SK-N-SH treated with all-trans-retinoic acid at 6 μM for 48 hours (cell line): ENCODE results near the gene ZNF358.

Experiments used
- ATAC-seq: fragments of 200-7000 bp; cut with Tn5 transposase; 3 replicates; pipeline ENCODE4 v1.9.1; 2020; ENCODE audit warnings: mild to moderate bottlenecking, moderate library complexity
- ARNTL ChIP-seq: fragments of 450-650 bp; formaldehyde crosslinking; IDR thresholded peaks from 2 replicates; pipeline ENCODE4 v1.5.0; 2020; ENCODE audit warnings: low read depth, mild to moderate bottlenecking, moderate library complexity, borderline replicate concordance
- BACH2 ChIP-seq: fragments of 250-450 bp; sonication (Bioruptor Pico); IDR thresholded peaks from 2 replicates; pipeline ENCODE4 v1.9.0; 2021; ENCODE audit warnings: mild to moderate bottlenecking, borderline replicate concordance
- ESRRG ChIP-seq: fragments of 250-450 bp; sonication (Bioruptor Pico); IDR thresholded peaks from 2 replicates; pipeline ENCODE4 v1.6.1; 2021; ENCODE audit warnings: mild to moderate bottlenecking
- GLIS3 ChIP-seq: fragments of 250-450 bp; sonication (Bioruptor Pico); IDR thresholded peaks from 2 replicates; pipeline ENCODE4 v1.5.0; 2020; ENCODE audit warnings: mild to moderate bottlenecking, moderate library complexity
- ISL1 ChIP-seq: fragments of 250-450 bp; sonication (Bioruptor Pico); IDR thresholded peaks from 2 replicates; pipeline ENCODE4 v2.1.2; 2022; ENCODE audit warnings: mild to moderate bottlenecking, moderate library complexity
- OSR1 ChIP-seq: fragments of 250-450 bp; sonication (Bioruptor Pico); IDR thresholded peaks from 2 replicates; pipeline ENCODE4 v1.8.0; 2022; ENCODE audit warnings: moderate library complexity, mild to moderate bottlenecking, inconsistent platforms
- PPARA ChIP-seq: fragments of 250-450 bp; sonication (Bioruptor Pico); IDR thresholded peaks from 2 replicates; pipeline ENCODE4 v1.5.0; 2020; ENCODE audit warnings: mild to moderate bottlenecking, borderline replicate concordance
- RARB ChIP-seq: fragments of 250-450 bp; sonication (Bioruptor Pico); IDR thresholded peaks from 2 replicates; pipeline ENCODE4 v1.8.0; 2021; ENCODE audit warnings: mild to moderate bottlenecking, moderate library complexity
- SNAI2 ChIP-seq: fragments of 250-450 bp; sonication (Bioruptor Pico); IDR thresholded peaks from 2 replicates; pipeline ENCODE4 v1.5.0; 2020; ENCODE audit warnings: mild to moderate bottlenecking, moderate library complexity
- TCF4 ChIP-seq: fragments of 250-450 bp; sonication (Bioruptor Pico); IDR thresholded peaks from 2 replicates; pipeline ENCODE4 v1.8.0; 2021; ENCODE audit warnings: mild to moderate bottlenecking, moderate library complexity, borderline replicate concordance
- TOX ChIP-seq: fragments of 250-450 bp; sonication (Bioruptor Pico); IDR thresholded peaks from 2 replicates; pipeline ENCODE4 v1.8.0; 2021; ENCODE audit warnings: mild to moderate bottlenecking, moderate library complexity, borderline replicate concordance
- ZC3H10 ChIP-seq: fragments of 250-450 bp; sonication (Bioruptor Pico); IDR thresholded peaks from 2 replicates; pipeline ENCODE4 v1.5.1; 2021; ENCODE audit warnings: mild to moderate bottlenecking, moderate library complexity
- ZFP3 ChIP-seq: fragments of 250-450 bp; sonication (Bioruptor Pico); IDR thresholded peaks from 2 replicates; pipeline ENCODE4 v1.5.0; 2020; ENCODE audit warnings: mild to moderate bottlenecking, moderate library complexity
- ZFP30 ChIP-seq: fragments of 450-650 bp; formaldehyde crosslinking; IDR thresholded peaks from 2 replicates; pipeline ENCODE4 v1.5.0; 2022; ENCODE audit warnings: mild to moderate bottlenecking, moderate library complexity
- ZNF565 ChIP-seq: fragments of 450-650 bp; formaldehyde crosslinking; conservative IDR thresholded peaks from 2 replicates; pipeline ENCODE4 v1.5.0; 2020; ENCODE audit warnings: low read depth, mild to moderate bottlenecking, moderate library complexity
- ZNF8 ChIP-seq: fragments of 450-650 bp; formaldehyde crosslinking; IDR thresholded peaks from 2 replicates; pipeline ENCODE4 v1.5.0; 2020; ENCODE audit warnings: mild to moderate bottlenecking, moderate library complexity
- TF ChIP-seq, protein P1 (sequence below): fragments of 250-450 bp; sonication (Bioruptor Pico); IDR thresholded peaks from 2 replicates; pipeline ENCODE4 v1.8.0; 2020; ENCODE audit warnings: mild to moderate bottlenecking, moderate library complexity, borderline replicate concordance
- TF ChIP-seq, protein P2 (sequence below): fragments of 250-450 bp; sonication (Bioruptor Pico); IDR thresholded peaks from 2 replicates; pipeline ENCODE4 v1.5.1; 2021; ENCODE audit warnings: mild to moderate bottlenecking, moderate library complexity
- TF ChIP-seq, protein P3 (sequence below): fragments of 250-450 bp; sonication (Bioruptor Pico); IDR thresholded peaks from 2 replicates; pipeline ENCODE4 v1.8.0; 2021; ENCODE audit warnings: low read depth, mild to moderate bottlenecking, moderate library complexity, borderline replicate concordance
- TF ChIP-seq, protein P4 (sequence below): fragments of 250-450 bp; sonication (Bioruptor Pico); IDR thresholded peaks from 2 replicates; pipeline ENCODE4 v1.5.1; 2020; ENCODE audit warnings: low read depth, mild to moderate bottlenecking, moderate library complexity

Gene ZNF358

DNA sequence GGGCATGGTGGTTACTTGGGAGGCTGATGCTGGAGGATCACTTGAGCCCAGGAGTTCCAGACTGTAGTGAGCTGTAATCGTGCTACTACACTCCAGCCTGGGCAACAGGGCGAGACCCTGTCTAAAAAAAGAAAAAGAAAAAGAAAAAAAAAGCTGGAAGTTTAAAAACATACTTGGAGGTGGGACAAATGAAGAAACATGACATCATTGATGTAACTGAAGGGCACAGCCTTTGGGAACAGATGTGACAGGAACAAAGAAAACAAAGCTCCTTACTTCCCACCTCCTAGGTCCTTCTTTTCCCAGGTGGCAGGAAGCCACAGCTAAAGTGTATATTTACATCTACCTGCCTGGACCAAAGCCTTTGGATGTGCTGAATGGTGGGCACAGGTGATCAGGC, 29.0 kb upstream of the ZNF358 start (continued):
- TF ChIP-seq, protein P1, sequence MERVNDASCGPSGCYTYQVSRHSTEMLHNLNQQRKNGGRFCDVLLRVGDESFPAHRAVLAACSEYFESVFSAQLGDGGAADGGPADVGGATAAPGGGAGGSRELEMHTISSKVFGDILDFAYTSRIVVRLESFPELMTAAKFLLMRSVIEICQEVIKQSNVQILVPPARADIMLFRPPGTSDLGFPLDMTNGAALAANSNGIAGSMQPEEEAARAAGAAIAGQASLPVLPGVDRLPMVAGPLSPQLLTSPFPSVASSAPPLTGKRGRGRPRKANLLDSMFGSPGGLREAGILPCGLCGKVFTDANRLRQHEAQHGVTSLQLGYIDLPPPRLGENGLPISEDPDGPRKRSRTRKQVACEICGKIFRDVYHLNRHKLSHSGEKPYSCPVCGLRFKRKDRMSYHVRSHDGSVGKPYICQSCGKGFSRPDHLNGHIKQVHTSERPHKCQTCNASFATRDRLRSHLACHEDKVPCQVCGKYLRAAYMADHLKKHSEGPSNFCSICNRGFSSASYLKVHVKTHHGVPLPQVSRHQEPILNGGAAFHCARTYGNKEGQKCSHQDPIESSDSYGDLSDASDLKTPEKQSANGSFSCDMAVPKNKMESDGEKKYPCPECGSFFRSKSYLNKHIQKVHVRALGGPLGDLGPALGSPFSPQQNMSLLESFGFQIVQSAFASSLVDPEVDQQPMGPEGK (CRISPR knock-in tag) = no peak
- TF ChIP-seq TOX = no peak

DNA sequence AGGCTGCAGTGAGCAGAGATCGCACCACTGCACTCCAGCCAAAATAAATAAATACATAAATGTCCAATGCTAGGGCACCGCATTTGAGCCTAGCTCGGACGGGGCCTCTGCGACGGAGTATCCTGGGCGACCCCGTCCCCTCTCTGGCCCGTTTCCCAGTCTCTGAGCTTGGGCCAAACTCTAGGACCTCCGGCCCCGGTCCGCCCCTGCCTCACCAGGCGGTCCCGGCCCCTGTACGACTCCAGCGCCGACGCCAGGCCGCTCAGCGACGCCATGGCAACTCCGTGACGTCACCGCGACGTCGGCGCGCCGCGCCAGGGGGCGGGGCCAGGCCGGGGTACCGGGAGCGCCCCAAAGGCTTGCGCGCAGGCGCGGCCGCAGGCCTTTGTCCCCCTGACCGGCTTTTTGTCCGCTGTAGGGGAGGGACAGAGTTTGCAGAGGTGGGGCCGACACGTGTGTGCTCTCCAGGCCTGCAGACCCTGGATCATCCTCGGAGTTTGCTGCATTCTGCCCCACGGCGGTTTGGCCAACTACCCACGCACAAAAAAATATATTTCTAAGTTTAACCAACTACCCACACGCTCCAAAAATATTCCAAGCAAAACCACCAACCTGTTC, 27.1 kb upstream of the ZNF358 start, which contains the start of gene PEX11G:
Gene PEX11G, minus strand, starts transcription at position 300 of the 618 bp plus-strand sequence. Its CDS starts 25 bp downstream, at position 275.
- TF ChIP-seq PPARA (CRISPR knock-in tag) = no peak
- TF ChIP-seq ESRRG (CRISPR knock-in tag) = 0 out of 2 replicates have a peak, but pooled peaks have one; percentile 18
- TF ChIP-seq, protein P2, sequence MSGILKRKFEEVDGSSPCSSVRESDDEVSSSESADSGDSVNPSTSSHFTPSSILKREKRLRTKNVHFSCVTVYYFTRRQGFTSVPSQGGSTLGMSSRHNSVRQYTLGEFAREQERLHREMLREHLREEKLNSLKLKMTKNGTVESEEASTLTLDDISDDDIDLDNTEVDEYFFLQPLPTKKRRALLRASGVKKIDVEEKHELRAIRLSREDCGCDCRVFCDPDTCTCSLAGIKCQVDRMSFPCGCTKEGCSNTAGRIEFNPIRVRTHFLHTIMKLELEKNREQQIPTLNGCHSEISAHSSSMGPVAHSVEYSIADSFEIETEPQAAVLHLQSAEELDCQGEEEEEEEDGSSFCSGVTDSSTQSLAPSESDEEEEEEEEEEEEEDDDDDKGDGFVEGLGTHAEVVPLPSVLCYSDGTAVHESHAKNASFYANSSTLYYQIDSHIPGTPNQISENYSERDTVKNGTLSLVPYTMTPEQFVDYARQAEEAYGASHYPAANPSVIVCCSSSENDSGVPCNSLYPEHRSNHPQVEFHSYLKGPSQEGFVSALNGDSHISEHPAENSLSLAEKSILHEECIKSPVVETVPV (CRISPR knock-in tag) = 0 out of 2 replicates have a peak, but pooled peaks have one; percentile 26
- TF ChIP-seq, protein P3, sequence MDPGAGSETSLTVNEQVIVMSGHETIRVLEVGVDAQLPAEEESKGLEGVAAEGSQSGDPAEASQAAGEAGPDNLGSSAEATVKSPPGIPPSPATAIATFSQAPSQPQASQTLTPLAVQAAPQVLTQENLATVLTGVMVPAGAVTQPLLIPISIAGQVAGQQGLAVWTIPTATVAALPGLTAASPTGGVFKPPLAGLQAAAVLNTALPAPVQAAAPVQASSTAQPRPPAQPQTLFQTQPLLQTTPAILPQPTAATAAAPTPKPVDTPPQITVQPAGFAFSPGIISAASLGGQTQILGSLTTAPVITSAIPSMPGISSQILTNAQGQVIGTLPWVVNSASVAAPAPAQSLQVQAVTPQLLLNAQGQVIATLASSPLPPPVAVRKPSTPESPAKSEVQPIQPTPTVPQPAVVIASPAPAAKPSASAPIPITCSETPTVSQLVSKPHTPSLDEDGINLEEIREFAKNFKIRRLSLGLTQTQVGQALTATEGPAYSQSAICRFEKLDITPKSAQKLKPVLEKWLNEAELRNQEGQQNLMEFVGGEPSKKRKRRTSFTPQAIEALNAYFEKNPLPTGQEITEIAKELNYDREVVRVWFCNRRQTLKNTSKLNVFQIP (CRISPR knock-in tag) = no peak
- peak; percentile 95 for ATAC-seq

DNA sequence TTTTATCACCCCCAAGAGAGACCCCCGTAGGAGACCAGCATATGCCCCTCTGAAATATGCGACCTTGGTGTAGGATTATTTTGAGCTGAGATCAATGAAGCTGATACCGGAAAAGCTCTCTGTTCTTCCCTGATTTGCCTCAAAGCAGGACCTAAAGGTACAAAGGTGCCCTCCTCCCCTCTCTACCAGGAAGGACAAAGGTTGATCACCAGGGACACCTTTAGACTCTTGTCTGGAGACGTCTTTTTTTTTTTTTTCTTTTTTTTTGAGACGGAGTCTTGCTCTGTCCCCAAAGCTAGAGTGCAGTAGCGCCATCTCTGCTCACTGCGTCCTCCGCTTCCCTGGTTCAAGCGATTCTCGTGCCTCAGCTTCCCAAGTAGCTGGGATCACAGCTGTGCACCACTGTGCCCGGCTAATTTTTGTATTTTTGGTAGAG, 26.3 kb upstream of the ZNF358 start:
- ATAC-seq = no peak

DNA sequence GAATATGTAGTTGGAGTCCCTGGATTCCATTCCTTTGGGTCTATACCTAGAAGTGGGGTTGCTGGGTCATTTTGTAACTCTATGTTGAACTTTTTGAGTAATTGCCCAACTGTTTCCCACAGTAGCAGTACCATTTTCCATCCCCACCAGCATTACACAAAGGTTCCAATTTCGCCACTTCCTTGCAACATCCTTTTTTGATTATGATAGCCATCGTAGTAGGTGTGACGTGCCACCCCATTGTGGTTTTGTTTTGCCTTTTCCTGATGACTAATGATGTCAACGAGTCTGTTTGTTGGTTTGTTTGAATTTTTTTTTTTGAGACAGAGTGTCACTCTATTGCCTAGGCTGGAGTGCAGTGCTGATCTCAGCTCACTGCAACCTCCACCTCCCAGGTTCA, 23.8 kb upstream of the ZNF358 start:
- TF ChIP-seq BACH2 (CRISPR knock-in tag) (no peak), PPARA (CRISPR knock-in tag) (no peak), ZC3H10 (CRISPR knock-in tag) (no peak), TOX (no peak), ARNTL (CRISPR knock-in tag) (no peak), RARB (no peak), ZFP30 (CRISPR knock-in tag) (no peak), ZNF8 (CRISPR knock-in tag) (no peak), OSR1 (CRISPR knock-in tag) (no peak), SNAI2 (CRISPR knock-in tag) (no peak), TCF4 (CRISPR knock-in tag) (no peak), ZFP3 (CRISPR knock-in tag) (no peak), ZNF565 (no peak), ESRRG (CRISPR knock-in tag) (no peak)
- TF ChIP-seq, protein P2 (CRISPR knock-in tag) = no peak
- TF ChIP-seq, protein P4, sequence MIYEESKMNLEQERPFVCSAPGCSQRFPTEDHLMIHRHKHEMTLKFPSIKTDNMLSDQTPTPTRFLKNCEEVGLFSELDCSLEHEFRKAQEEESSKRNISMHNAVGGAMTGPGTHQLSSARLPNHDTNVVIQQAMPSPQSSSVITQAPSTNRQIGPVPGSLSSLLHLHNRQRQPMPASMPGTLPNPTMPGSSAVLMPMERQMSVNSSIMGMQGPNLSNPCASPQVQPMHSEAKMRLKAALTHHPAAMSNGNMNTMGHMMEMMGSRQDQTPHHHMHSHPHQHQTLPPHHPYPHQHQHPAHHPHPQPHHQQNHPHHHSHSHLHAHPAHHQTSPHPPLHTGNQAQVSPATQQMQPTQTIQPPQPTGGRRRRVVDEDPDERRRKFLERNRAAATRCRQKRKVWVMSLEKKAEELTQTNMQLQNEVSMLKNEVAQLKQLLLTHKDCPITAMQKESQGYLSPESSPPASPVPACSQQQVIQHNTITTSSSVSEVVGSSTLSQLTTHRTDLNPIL (CRISPR knock-in tag) = no peak
- TF ChIP-seq, protein P3 (CRISPR knock-in tag) = no peak
- no peak for ATAC-seq

More for the DNA sequence above, 26.3 kb upstream of the ZNF358 start:
- TF ChIP-seq, protein P2 (CRISPR knock-in tag) = no peak
- TF ChIP-seq, protein P4 (CRISPR knock-in tag) = no peak
- no peak for TF ChIP-seq ARNTL (CRISPR knock-in tag)
- no peak for TF ChIP-seq ISL1 (CRISPR knock-in tag)
- TF ChIP-seq ZFP3 (CRISPR knock-in tag) = no peak
- TF ChIP-seq ZC3H10 (CRISPR knock-in tag) = no peak
- no peak for TF ChIP-seq RARB
- no peak for TF ChIP-seq ZFP30 (CRISPR knock-in tag)
- TF ChIP-seq OSR1 (CRISPR knock-in tag) = no peak
- no peak for TF ChIP-seq TCF4 (CRISPR knock-in tag)
- TF ChIP-seq GLIS3 (CRISPR knock-in tag) = no peak
- TF ChIP-seq, all 23 proteins: peak for 0
